HepG2 (cell line): ENCODE results near the gene WNK1. TPM values are rescaled to one million over a fixed set of nuclear protein-coding genes. Genes with fewer than 3 reads are reported as not detected.

Source experiments
- CHD2 ChIP-seq: IDR thresholded peaks from 2 replicates; pipeline ENCODE4 v1.6.1; 2011; ENCODE audit warnings: low read depth, low read length, improper control_type of control experiment
- EHMT2 ChIP-seq: fragments of 200-600 bp; sonication (generic); IDR thresholded peaks from 2 replicates; pipeline ENCODE4 v1.7.0; 2017; ENCODE audit warnings: antibody characterized with exemption, low read depth, low read length, borderline replicate concordance
- HNRNPLL ChIP-seq: fragments of 200-400 bp; formaldehyde crosslinking; IDR thresholded peaks from 2 replicates; pipeline ENCODE4 v1.6.1; 2017; ENCODE audit warnings: mild to moderate bottlenecking, low read depth, low read length; ENCODE audit not compliant: poor library complexity, severe bottlenecking
- HNRNPUL1 ChIP-seq: fragments of 200-400 bp; formaldehyde crosslinking; IDR thresholded peaks from 2 replicates; pipeline ENCODE4 v1.6.1; 2017; ENCODE audit warnings: low read depth, mild to moderate bottlenecking, low read length, moderate library complexity
- HOXA9 ChIP-seq: sonication (generic); formaldehyde crosslinking; IDR thresholded peaks from 2 replicates; pipeline ENCODE4 v1.8.1; 2022; ENCODE audit warnings: missing genetic modification reagents, mild to moderate bottlenecking, moderate library complexity, borderline replicate concordance
- ISL2 ChIP-seq: sonication (generic); formaldehyde crosslinking; IDR thresholded peaks from 2 replicates; pipeline ENCODE4 v1.5.0; 2020; ENCODE audit warnings: missing genetic modification reagents
- KDM4B ChIP-seq: sonication (generic); formaldehyde crosslinking; IDR thresholded peaks from 2 replicates; pipeline ENCODE4 v1.4.0; 2020; ENCODE audit warnings: missing genetic modification reagents
- NKX3-1 ChIP-seq: sonication (generic); formaldehyde crosslinking; IDR thresholded peaks from 2 replicates; pipeline ENCODE4 v1.5.0; 2020; ENCODE audit warnings: missing genetic modification reagents
- RBFOX2 ChIP-seq: fragments of 200-400 bp; formaldehyde crosslinking; IDR thresholded peaks from 2 replicates; pipeline ENCODE4 v1.6.1; 2017; ENCODE audit warnings: low read depth, mild to moderate bottlenecking, low read length
- SMARCC2 ChIP-seq: fragments of 450-650 bp; IDR thresholded peaks from 2 replicates; pipeline ENCODE4 v1.6.1; 2017; ENCODE audit warnings: antibody characterized with exemption, mild to moderate bottlenecking
- SYNCRIP ChIP-seq: fragments of 200-400 bp; formaldehyde crosslinking; IDR thresholded peaks from 2 replicates; pipeline ENCODE4 v1.6.1; 2018; ENCODE audit warnings: mild to moderate bottlenecking, low read depth, low read length; ENCODE audit not compliant: insufficient read depth
- WIZ ChIP-seq: sonication (generic); formaldehyde crosslinking; IDR thresholded peaks from 2 replicates; pipeline ENCODE4 v1.5.1; 2020; ENCODE audit warnings: mild to moderate bottlenecking, missing genetic modification reagents
- ZC3H4 ChIP-seq: sonication (generic); formaldehyde crosslinking; IDR thresholded peaks from 2 replicates; pipeline ENCODE4 v1.4.0; 2020; ENCODE audit warnings: missing genetic modification reagents, borderline replicate concordance
- ZNF24 ChIP-seq: fragments of 450-650 bp; IDR thresholded peaks from 2 replicates; pipeline ENCODE4 v1.6.1; 2017; ENCODE audit warnings: antibody characterized with exemption, mild to moderate bottlenecking
- ZNF530 ChIP-seq: sonication (generic); formaldehyde crosslinking; IDR thresholded peaks from 2 replicates; pipeline ENCODE4 v1.5.0; 2020; ENCODE audit warnings: low read depth, mild to moderate bottlenecking, missing genetic modification reagents
- ZNF772 ChIP-seq: sonication (generic); formaldehyde crosslinking; IDR thresholded peaks from 2 replicates; pipeline ENCODE4 v1.5.0; 2020; ENCODE audit warnings: mild to moderate bottlenecking, missing genetic modification reagents
- polyA plus RNA-seq, 8 experiments: library from polyadenylated mRNA; depleted of rRNA in 3 of 8; stranded (reverse) in 7 of 8; unstranded in 1 of 8; fragments of >200 nt; fragmentation: Illumina TruSeq in 4 of 8; extraction: Trizol in 4 of 8; gene quantifications; 2 replicates each; pipeline versions ENCODE4 v1.2.1 to v1.2.3, GENCODE V29; 2011 to 2016; ENCODE audit warnings: low read depth in 4 of 8, missing spikeins in 1 of 8, mixed read lengths in 1 of 8; ENCODE audit not compliant: insufficient read depth in 1 of 8
- total RNA-seq, 5 experiments: library from RNA; depleted of rRNA; stranded (reverse); fragments of >200 nt; fragmentation: Illumina TruSeq; extraction: Trizol; gene quantifications; 2 replicates each; pipeline ENCODE4 v1.2.3, GENCODE V29; 2016; ENCODE audit warnings: low read depth in 1 of 5
- TF ChIP-seq, protein P1 (sequence below): sonication (generic); formaldehyde crosslinking; IDR thresholded peaks from 2 replicates; pipeline ENCODE4 v1.5.0; 2020; ENCODE audit warnings: mild to moderate bottlenecking, missing genetic modification reagents, moderate library complexity
- TF ChIP-seq, protein P2 (sequence below): sonication (generic); formaldehyde crosslinking; IDR thresholded peaks from 2 replicates; pipeline ENCODE4 v1.4.0; 2020; ENCODE audit warnings: mild to moderate bottlenecking, missing genetic modification reagents
- TF ChIP-seq, protein P3 (sequence below): sonication (generic); formaldehyde crosslinking; IDR thresholded peaks from 2 replicates; pipeline ENCODE4 v1.4.0; 2020; ENCODE audit warnings: mild to moderate bottlenecking, missing genetic modification reagents
- TF ChIP-seq, protein P4 (sequence below): sonication (generic); formaldehyde crosslinking; IDR thresholded peaks from 2 replicates; pipeline ENCODE4 v1.8.0; 2023; ENCODE audit warnings: mild to moderate bottlenecking, missing genetic modification reagents
- TF ChIP-seq, protein P5 (sequence below): sonication (generic); formaldehyde crosslinking; IDR thresholded peaks from 2 replicates; pipeline ENCODE4 v1.5.0; 2020; ENCODE audit warnings: missing genetic modification reagents
- TF ChIP-seq, protein P6 (sequence below): IDR thresholded peaks from 2 replicates; pipeline ENCODE4 v1.6.1; 2016; ENCODE audit warnings: low read depth

Gene WNK1
- total and polyA plus RNA-seq, 2 of the 13 experiments (the other 11 are each of a cell fraction or from before 2014, with no cell fraction given) = 31.1 to 54.8 TPM

DNA sequence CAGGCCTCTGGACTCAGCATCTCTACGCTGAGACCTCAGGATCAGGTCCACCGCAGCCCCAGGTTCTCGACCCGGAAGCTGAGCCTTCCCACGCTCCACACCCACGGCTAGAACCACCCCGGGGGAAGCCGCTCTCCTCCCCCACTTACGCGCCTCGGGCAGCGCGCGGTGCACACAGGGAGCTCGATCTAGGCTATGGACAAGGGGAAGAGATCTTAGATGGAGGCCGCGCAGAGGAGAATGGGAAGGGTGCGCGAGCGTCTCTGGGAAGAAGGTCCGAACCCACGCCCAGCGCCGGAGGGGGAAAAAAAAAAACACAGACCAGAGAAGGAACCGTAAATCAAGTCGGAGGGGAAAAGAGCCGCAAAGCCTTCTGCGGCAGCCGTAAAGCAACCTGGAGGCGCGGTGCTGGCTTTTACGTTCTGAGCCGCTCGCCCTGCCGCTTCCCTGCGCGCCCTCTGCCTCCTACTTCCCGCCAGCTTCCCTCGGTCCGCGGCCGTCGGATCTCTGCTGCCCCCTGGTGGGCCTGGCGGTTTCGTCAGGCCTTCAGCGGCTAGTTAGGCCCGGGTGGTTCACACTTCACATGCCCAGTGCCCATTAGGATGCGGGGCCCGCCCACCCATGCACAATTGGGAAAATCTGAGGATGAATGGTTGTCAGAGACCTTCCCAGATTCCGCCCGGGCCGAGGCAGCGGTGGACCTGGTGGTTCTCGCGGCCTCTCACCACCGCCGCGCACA lies 197.2 kb downstream of the WNK1 start, which contains the start of gene RAD52 (continued):
- TF ChIP-seq, protein P1, sequence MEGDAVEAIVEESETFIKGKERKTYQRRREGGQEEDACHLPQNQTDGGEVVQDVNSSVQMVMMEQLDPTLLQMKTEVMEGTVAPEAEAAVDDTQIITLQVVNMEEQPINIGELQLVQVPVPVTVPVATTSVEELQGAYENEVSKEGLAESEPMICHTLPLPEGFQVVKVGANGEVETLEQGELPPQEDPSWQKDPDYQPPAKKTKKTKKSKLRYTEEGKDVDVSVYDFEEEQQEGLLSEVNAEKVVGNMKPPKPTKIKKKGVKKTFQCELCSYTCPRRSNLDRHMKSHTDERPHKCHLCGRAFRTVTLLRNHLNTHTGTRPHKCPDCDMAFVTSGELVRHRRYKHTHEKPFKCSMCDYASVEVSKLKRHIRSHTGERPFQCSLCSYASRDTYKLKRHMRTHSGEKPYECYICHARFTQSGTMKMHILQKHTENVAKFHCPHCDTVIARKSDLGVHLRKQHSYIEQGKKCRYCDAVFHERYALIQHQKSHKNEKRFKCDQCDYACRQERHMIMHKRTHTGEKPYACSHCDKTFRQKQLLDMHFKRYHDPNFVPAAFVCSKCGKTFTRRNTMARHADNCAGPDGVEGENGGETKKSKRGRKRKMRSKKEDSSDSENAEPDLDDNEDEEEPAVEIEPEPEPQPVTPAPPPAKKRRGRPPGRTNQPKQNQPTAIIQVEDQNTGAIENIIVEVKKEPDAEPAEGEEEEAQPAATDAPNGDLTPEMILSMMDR (CRISPR knock-in tag) = peak; percentile 99
- no peak; the same call in 1 of the 2 replicates for TF ChIP-seq ISL2 (CRISPR knock-in tag)
- TF ChIP-seq, protein P2, sequence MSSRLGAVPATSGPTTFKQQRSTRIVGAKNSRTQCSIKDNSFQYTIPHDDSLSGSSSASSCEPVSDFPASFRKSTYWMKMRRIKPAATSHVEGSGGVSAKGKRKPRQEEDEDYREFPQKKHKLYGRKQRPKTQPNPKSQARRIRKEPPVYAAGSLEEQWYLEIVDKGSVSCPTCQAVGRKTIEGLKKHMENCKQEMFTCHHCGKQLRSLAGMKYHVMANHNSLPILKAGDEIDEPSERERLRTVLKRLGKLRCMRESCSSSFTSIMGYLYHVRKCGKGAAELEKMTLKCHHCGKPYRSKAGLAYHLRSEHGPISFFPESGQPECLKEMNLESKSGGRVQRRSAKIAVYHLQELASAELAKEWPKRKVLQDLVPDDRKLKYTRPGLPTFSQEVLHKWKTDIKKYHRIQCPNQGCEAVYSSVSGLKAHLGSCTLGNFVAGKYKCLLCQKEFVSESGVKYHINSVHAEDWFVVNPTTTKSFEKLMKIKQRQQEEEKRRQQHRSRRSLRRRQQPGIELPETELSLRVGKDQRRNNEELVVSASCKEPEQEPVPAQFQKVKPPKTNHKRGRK = no peak
- TF ChIP-seq, protein P3, sequence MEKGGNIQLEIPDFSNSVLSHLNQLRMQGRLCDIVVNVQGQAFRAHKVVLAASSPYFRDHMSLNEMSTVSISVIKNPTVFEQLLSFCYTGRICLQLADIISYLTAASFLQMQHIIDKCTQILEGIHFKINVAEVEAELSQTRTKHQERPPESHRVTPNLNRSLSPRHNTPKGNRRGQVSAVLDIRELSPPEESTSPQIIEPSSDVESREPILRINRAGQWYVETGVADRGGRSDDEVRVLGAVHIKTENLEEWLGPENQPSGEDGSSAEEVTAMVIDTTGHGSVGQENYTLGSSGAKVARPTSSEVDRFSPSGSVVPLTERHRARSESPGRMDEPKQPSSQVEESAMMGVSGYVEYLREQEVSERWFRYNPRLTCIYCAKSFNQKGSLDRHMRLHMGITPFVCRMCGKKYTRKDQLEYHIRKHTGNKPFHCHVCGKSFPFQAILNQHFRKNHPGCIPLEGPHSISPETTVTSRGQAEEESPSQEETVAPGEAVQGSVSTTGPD (CRISPR knock-in tag) = no peak
- no peak for TF ChIP-seq ZNF24
- TF ChIP-seq, protein P4, sequence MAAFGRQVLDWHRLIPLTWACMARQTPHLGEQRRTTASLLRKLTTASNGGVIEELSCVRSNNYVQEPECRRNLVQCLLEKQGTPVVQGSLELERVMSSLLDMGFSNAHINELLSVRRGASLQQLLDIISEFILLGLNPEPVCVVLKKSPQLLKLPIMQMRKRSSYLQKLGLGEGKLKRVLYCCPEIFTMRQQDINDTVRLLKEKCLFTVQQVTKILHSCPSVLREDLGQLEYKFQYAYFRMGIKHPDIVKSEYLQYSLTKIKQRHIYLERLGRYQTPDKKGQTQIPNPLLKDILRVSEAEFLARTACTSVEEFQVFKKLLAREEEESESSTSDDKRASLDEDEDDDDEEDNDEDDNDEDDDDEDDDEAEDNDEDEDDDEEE (CRISPR knock-in tag) = no peak
- peak; percentile 91 for TF ChIP-seq RBFOX2
- TF ChIP-seq WIZ (CRISPR knock-in tag) = 0 out of 2 replicates have a peak, but pooled peaks have one; percentile 47
- no peak for TF ChIP-seq HOXA9
- peak; percentile 72; the same call in 1 of the 2 replicates for TF ChIP-seq NKX3-1
- TF ChIP-seq HNRNPLL = peak; percentile 89
- no peak for TF ChIP-seq CHD2
- TF ChIP-seq KDM4B (CRISPR knock-in tag) = no peak; the same call in 1 of the 2 replicates
- TF ChIP-seq HNRNPUL1 = no peak
- no peak for TF ChIP-seq SMARCC2
- no peak for TF ChIP-seq ZNF530 (CRISPR knock-in tag)
- no peak for TF ChIP-seq EHMT2
- TF ChIP-seq SYNCRIP = no peak
- TF ChIP-seq, protein P5, sequence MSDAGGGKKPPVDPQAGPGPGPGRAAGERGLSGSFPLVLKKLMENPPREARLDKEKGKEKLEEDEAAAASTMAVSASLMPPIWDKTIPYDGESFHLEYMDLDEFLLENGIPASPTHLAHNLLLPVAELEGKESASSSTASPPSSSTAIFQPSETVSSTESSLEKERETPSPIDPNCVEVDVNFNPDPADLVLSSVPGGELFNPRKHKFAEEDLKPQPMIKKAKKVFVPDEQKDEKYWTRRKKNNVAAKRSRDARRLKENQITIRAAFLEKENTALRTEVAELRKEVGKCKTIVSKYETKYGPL (CRISPR knock-in tag) = no peak
- TF ChIP-seq, protein P6, sequence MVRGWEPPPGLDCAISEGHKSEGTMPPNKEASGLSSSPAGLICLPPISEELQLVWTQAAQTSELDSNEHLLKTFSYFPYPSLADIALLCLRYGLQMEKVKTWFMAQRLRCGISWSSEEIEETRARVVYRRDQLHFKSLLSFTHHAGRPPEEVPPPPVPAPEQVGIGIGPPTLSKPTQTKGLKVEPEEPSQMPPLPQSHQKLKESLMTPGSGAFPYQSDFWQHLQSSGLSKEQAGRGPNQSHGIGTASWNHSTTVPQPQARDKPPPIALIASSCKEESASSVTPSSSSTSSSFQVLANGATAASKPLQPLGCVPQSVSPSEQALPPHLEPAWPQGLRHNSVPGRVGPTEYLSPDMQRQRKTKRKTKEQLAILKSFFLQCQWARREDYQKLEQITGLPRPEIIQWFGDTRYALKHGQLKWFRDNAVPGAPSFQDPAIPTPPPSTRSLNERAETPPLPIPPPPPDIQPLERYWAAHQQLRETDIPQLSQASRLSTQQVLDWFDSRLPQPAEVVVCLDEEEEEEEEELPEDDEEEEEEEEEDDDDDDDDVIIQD (CRISPR knock-in tag) = peak; percentile 87
- TF ChIP-seq ZNF772 (CRISPR knock-in tag) = peak; percentile 93; the same call in 1 of the 2 replicates
- TF ChIP-seq ZC3H4 (CRISPR knock-in tag) = no peak; the same call in 1 of the 2 replicates
